ENCODE measurements around the gene CSNK1D. TPM values are rescaled to one million over a fixed set of nuclear protein-coding genes. Genes with fewer than 3 reads are reported as not detected.

The CSNK1D gene
- total and polyA plus RNA-seq, 10 of the 15 experiments (the other 5 are each of a cell fraction or from before 2014, with no cell fraction given) = 5.7 to 105 (median 58.1) TPM

DNA sequence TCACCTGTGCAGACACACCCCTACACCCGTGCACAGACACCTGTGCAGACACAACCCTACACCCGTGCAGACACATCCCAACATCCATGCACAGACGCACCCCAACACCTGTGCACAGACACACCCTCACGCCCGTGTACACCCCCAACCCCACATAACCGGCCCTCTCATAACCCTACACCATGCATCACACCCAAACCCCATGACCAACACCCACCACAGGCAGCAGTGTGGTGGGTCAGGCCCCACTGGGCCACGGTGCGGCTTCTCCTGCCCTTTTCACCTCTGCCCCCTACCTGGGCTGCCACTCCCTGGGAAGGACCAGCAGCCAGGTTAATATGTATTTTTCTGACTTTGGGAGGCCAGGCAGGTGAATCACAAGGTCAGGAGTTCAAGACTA is 48.8 kb downstream of the CSNK1D start:
- no peak overlapping the region for H2AFZ ChIP-seq (ENCODE audit: control insufficient read depth, low read depth, low read length)
- 72% methylated on average over 8 of the region's 8 CpGs for WGBS (ENCODE audit: insufficient coverage, insufficient replicate concordance, low lambda C conversion rate, missing lambda C conversion rate)
- POLR2A ChIA-PET = no interaction called here
- H3K4me3 ChIP-seq = no peak overlapping the region
- RAD21 ChIA-PET (ENCODE audit: unreplicated experiment) = no interaction called here
- no peaks in the 10 kb centered on the region; a peak in 1 of 4 replicates for H3K27me3 ChIP-seq (replicated peaks in 1 of 2; ENCODE audit: control insufficient read depth in 2 of 2, insufficient read depth in 2 of 2, low read length in 1 of 2)
- H3K4me2 ChIP-seq (ENCODE audit: control insufficient read depth, insufficient read depth) = no peak overlapping the region
- TF ChIP-seq BMI1 (IDR thresholded peaks at IDR 0.05; ENCODE audit: borderline replicate concordance) (no peak), MEF2A (IDR thresholded peaks at IDR 0.05; ENCODE audit: insufficient read depth, low read depth, low read length) (no peak), SUZ12 (IDR thresholded peaks at IDR 0.05; ENCODE audit: unreplicated experiment) (no peak), HSF1 (IDR thresholded peaks at IDR 0.05; ENCODE audit: low read depth, low read length) (no peak), RB1 (IDR thresholded peaks at IDR 0.05; ENCODE audit: borderline replicate concordance) (no peak), CBX3 (IDR thresholded peaks at IDR 0.05; ENCODE audit: borderline replicate concordance, low read depth) (no peak), GATAD2B (conservative IDR thresholded peaks at IDR 0.05; ENCODE audit: low read depth) (no peak), ATF2 (IDR thresholded peaks at IDR 0.05; ENCODE audit: low read length) (no peak), RUNX3 (IDR thresholded peaks at IDR 0.05; ENCODE audit: low read length) (no peak), KAT2A (conservative IDR thresholded peaks at IDR 0.05; ENCODE audit: control insufficient read depth, low read depth, low read length) (no peak), CBFB (IDR thresholded peaks at IDR 0.05; ENCODE audit: low read depth) (no peak), POLR2AphosphoS2 (IDR thresholded peaks at IDR 0.05; ENCODE audit: low read depth, low read length) (no peak), MTA2 (IDR thresholded peaks at IDR 0.05; ENCODE audit: low read depth) (no peak)
- in situ Hi-C loops (cut with MboI) = no loop called here
- FAIRE-seq (no peak), ATAC-seq (no peak), DNase-seq (ENCODE audit: low read depth, low spot score) (no peak)
- H4K20me1 ChIP-seq (ENCODE audit: control insufficient read depth, insufficient read depth) = no peaks in the 10 kb centered on the region
- H3K79me2 ChIP-seq (ENCODE audit: control insufficient read depth, insufficient read depth, low read length) = peaks cover 16% of the 10 kb centered on the region
- CTCF ChIA-PET = no interaction called here
- SMC1A ChIA-PET (ENCODE audit: uncharacterized antibody, unreplicated experiment) = no interaction called here
- H3K27ac ChIP-seq (ENCODE audit: control insufficient read depth, insufficient read depth) = no peak overlapping the region
- no peaks in the 10 kb centered on the region for H3K36me3 ChIP-seq (ENCODE audit: control insufficient read depth in 2 of 2, insufficient read depth in 2 of 2, low read length in 1 of 2)
- no peak overlapping the region for H3K9ac ChIP-seq (ENCODE audit: control insufficient read depth, insufficient read depth, low read length)
- peaks cover 5% of the 10 kb centered on the region for H3K4me1 ChIP-seq (ENCODE audit: control insufficient read depth, insufficient read depth, low read length)
- BruUV-seq (replicated peaks) = no TSS peak
- intact Hi-C loops (cut with micrococcal nuclease; ENCODE audit: unreplicated experiment) = no loop called here
- no peaks in the 10 kb centered on the region; the same call in 2 of the 3 replicates for H3K9me3 ChIP-seq (replicated peaks; ENCODE audit: control insufficient read depth, insufficient read depth, low read length)

All from GM12878 (cell line).